ENCODE data around the gene RAB7B.

Gene RAB7B

DNA sequence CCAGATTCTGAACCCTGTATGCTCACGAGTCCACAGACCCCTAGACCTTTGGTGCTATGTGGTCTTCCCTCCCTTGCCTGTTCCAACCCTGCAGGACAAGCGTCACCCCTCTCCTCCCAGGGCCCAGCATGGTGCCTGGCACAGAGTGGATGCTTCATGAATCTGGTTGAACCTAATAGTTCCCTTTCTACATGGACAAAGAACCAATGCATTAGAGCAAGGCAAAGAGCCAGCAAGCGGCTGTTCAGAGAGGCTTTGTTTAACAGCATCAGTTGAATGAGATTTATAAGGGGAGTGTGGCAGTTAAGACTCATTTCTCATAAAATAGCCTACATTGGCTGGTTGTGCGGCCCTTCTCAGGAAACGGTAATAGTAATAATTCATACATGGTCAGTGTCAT is 74.9 kb downstream of the RAB7B start:
- Histone ChIP-seq H3K36me3 (no peaks in the 10 kb centered on the region), H3K4me1 (ENCODE audit: control insufficient read depth in 1 of 2, insufficient read depth in 1 of 2, low read depth in 1 of 2, low read length in 1 of 2) (no peaks in the 10 kb centered on the region), H3K9me3 (no peaks in the 10 kb centered on the region), H3K4me3 (ENCODE audit: low read depth in 1 of 2, low read length in 1 of 2) (no peak overlapping the region), H3K27ac (no peak overlapping the region), H3K27me3 (no peaks in the 10 kb centered on the region)
- TF ChIP-seq, protein P1, sequence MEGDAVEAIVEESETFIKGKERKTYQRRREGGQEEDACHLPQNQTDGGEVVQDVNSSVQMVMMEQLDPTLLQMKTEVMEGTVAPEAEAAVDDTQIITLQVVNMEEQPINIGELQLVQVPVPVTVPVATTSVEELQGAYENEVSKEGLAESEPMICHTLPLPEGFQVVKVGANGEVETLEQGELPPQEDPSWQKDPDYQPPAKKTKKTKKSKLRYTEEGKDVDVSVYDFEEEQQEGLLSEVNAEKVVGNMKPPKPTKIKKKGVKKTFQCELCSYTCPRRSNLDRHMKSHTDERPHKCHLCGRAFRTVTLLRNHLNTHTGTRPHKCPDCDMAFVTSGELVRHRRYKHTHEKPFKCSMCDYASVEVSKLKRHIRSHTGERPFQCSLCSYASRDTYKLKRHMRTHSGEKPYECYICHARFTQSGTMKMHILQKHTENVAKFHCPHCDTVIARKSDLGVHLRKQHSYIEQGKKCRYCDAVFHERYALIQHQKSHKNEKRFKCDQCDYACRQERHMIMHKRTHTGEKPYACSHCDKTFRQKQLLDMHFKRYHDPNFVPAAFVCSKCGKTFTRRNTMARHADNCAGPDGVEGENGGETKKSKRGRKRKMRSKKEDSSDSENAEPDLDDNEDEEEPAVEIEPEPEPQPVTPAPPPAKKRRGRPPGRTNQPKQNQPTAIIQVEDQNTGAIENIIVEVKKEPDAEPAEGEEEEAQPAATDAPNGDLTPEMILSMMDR (IDR thresholded peaks at IDR 0.05): no peak

DNA sequence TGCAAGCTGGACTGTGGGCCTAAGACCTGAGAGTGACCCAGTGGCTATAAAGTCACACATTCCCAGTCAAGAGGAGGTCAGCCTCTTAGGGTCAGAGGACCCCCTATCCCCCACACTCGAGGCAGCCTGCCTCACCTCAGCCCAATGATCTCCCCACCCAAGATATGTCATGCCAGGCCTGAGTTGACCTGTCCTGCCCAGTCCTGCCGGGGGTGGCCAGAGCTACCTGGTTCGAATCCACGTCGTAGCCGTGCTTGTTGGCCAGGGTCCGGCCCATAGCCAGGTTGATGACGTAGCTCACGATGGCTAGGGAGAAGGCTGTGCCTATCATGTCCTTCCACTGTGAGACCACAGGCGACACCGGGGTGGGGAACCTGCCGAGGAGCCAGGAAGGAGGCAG is 75.5 kb downstream of the RAB7B start:
- Histone ChIP-seq H3K27me3 (no peaks in the 10 kb centered on the region), H3K27ac (no peak overlapping the region), H3K36me3 (no peaks in the 10 kb centered on the region), H3K9me3 (no peaks in the 10 kb centered on the region), H3K4me3 (ENCODE audit: low read depth in 1 of 2, low read length in 1 of 2) (no peak overlapping the region), H3K4me1 (ENCODE audit: control insufficient read depth in 1 of 2, insufficient read depth in 1 of 2, low read depth in 1 of 2, low read length in 1 of 2) (no peaks in the 10 kb centered on the region)
- TF ChIP-seq, protein P1 (IDR thresholded peaks at IDR 0.05): no peak

DNA sequence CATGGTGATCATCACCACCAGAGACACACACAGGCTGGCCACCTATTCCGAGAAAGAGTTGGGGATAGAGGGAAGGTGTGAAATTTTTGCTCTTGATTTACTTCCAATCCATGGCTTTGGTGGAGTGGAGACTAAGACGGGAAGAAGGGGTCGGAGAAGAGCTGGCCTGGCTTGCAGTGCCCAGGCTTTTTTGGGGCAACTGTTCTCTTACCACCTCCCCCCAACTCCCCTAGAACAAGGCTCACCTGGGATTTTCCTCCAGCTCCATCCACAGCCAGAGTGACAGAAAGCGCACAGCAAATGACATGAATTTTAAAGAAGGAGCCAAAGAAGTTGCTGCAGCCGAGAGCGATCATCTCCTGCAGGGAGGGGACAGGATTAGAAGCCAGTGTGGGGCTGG is 75.9 kb downstream of the RAB7B start:
- H3K4me1 ChIP-seq (ENCODE audit: control insufficient read depth in 1 of 2, insufficient read depth in 1 of 2, low read depth in 1 of 2, low read length in 1 of 2): no peaks in the 10 kb centered on the region
- H3K9me3 ChIP-seq: no peaks in the 10 kb centered on the region
- H3K27me3 ChIP-seq: no peaks in the 10 kb centered on the region
- TF ChIP-seq, protein P1 (IDR thresholded peaks at IDR 0.05): no peak
- no peaks in the 10 kb centered on the region for H3K36me3 ChIP-seq
- no peak overlapping the region for H3K27ac ChIP-seq
- H3K4me3 ChIP-seq (ENCODE audit: low read depth in 1 of 2, low read length in 1 of 2): no peak overlapping the region
